GM18507 (cell line): Measurements from ENCODE around the gene PPM1J.
A peak's percentile ranks its signal among the peaks of the same experiment; 100 is the strongest.

Source experiments
- DNase-seq: peaks from one replicate; pipeline ENCODE4 v3.0.0; 2011; ENCODE audit warnings: low read depth; ENCODE audit not compliant: insufficient read length; ENCODE audit errors: extremely low spot score
- FAIRE-seq: peaks from 2 replicates; lab custom pipeline; 2011; peaks lifted over from hg19 to GRCh38; lab: Jason Lieb, UNC

The PPM1J gene

GRCh38 chr1:112707221-112708001, 7.7 kb downstream of the PPM1J start:
- FAIRE-seq, result peak; percentile 44
- DNase-seq, result peak; percentile 70

GRCh38 chr1:112706505-112707220, 8.5 kb downstream of the PPM1J start, which contains the start of gene RHOC:
RHOC (minus strand) TSS chr1:112707127; CDS start chr1:112703799, 3,328 bp downstream.
- DNase-seq (peak; percentile 67), FAIRE-seq (no peak)

DNA sequence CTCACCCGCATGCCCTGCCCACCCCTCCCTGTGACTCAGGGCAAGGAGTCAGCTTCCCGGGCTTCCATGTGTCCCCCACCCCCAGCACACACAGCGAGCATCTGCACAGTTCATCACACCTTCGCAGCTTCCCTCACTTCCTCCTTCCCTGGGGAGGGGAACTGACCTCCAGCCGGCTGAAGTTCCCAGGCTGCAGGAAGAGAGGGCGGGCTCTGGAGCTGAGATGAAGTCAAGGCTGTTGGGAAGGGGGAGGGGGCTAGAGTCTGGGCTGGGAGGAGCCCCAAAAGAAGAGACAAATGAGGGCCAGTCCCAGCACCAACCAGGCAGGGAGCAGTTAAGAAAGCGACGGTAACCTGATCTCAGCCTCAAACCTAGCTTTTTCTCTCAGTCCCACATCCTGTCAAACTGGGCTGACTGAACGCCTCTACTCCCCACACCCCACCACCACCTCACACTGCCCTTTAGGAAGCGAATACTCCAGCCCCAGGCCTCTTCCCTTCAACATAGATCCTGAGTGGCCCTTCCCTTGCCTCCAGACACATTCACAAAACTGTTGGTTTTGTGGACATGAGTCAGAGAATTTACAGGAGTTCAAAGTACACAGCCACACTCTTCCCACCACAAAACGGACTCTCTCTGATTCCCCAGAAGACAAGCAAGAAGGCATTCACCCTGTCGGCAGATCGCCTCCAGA, 10.1 kb downstream of the PPM1J start:
- peak; percentile 71 for DNase-seq
- peak; percentile 89 for FAIRE-seq

DNA sequence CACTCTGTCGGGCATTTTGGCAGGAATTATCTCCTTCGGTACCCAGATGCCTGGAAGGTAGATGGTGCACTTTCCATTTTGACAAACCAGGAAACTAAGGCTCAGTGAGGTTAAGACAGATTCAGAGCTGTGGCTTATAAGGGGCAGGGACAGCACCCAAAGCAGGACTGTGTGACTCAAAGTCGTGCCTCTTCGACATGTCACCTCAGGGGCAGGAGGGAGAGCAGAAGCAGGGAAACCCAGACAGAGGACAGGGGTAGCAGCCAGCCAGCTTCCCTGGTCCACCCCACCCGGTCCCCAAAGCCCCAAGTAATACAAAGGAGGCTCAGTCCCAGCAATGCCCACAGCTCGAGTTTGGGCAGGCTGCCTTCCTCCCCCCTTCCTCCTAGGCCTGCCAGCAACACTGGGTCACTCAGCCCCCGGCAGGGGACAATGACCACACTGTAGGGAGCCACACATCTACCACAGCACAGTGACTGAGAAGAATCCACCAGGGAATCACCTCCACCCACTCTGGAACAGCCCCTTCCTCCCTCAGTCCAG, 10.7 kb downstream of the PPM1J start:
- no peak for DNase-seq
- FAIRE-seq, result no peak

GRCh38 chr1:112703706-112704105, 11.4 kb downstream of the PPM1J start:
- DNase-seq (no peak), FAIRE-seq (no peak)

GRCh38 chr1:112702420-112703261, 12.5 kb downstream of the PPM1J start:
- DNase-seq (no peak), FAIRE-seq (no peak)

DNA sequence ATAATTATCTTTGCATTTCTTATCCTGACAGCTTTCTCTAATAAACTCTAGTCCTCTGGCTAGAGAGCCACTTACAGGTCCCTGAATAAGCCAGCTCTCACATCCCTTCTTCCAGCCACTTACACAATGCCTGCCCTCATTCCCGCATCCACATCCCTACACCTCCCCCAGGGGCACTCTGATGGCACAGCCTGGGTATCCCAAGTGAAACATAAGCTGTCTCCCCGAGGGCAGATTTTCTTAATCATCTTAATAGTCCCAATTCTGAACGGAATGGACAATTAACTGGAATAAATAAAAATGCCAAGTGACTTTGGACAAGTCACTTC, 13.1 kb downstream of the PPM1J start:
- DNase-seq (no peak), FAIRE-seq (no peak)

DNA sequence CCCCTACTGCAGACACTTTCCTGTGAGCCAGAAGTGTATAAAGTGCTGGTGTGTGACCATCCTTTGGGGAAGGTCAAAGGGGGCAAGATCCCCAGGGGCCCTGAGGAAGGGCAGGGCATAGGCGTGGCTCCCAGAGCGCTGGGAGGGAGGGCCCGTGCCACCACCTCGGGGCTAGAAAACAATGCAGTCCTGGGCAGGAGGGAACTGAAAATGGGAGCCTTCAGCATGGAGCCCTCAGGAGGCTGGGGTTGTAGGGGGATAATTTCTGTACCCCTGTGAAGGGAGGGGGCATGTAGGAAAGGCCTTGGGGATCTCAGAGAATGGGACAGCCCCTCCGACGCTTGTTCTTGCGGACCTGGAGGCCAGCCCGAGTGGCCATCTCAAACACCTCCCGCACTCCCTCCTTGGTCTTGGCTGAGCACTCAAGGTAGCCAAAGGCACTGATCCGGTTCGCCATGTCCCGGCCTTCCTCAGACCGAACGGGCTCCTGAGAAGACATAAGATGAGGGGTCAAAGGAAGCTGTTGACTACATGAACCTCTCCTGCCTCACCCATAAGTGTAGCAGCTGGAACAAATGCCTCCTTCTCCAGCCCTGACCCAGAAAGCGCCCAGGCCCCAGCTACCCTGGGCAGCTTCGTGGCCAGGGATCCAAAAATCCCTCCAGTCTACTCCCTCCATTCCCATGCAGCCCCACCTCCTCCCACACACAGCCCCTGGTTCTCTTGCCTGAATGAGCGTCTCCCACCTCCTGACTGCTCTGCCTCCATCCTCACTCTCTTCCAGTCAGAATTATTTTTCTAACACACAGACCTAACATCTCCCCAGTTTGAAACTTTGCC, 13.7 kb downstream of the PPM1J start:
- no peak for DNase-seq
- FAIRE-seq, result no peak

GRCh38 chr1:112700290-112701226, 14.6 kb downstream of the PPM1J start:
- peak; percentile 42 for DNase-seq
- FAIRE-seq, result peak; percentile 54

DNA sequence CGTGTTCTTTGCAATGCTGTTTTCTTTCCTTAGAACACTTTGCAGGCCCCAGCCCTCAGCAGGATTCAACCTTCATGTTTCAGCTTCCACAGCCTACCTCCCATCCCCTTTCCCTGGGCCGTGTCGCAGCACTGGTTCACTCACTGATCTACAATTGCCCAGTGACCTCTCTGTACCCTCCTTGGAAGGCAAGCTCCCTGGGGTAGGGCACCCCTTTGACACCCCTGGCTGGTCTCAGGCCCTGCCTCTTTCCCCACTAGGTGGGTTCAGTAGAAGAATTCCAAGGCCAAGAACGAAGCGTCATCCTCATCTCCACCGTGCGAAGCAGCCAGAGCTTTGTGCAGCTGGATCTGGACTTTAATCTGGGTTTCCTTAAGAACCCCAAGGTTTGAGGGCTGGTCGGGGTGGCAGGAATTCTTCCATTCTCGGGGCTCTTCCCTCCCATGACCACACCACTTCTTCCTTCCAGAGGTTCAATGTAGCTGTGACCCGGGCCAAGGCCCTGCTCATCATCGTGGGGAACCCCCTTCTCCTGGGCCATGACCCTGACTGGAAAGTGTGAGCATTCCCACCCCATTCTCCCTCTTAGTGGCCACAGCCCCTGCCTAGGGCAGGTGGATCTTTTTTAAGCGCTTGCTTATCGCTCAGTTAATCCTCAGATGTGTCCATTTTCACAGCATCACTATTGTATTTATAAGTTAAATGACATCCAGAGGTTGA, 15.5 kb downstream of the PPM1J start:
- DNase-seq (no peak), FAIRE-seq (no peak)

DNA sequence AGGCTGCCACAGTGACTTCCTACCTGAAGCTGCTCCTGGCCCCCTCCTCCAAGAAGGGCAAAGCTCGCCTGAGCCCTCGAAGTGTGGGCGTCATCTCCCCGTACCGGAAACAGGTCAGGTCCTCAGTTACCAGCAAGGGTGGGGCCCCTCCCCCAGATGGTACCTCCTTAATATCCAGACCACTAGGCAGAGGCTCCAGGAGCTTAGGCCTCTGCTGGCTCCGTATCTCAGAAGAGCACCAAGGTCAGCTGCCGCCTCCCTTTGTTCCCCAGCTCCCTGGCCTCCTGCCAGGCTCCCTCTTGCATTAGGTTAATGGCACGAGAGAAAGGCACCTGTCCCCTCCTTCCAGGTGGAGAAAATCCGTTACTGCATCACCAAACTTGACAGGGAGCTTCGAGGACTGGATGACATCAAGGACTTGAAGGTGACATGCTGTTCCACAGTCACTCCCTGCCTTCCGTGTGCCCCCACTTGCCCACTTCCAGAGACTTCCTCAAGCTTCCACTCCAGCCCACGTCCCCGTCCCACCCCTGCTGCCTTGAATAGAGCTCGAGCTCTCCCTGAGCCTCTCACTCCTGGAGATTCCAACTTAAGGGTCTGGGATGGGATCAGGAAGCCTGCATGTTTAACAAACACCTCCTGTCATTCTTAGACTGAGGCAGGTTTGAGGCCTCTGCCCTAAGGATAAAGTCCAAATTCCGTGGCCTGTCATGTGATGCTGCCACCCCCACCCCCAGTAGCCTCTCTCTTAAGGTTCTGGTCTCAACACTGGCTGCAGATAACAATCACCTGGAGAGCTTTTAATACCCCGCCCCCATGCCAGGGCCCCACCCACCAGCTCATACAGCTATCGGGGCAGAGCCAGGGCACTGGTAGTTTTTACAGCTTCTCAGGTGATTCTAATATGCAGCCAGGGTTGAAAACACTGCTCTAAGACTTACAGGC, 16.5 kb downstream of the PPM1J start:
- DNase-seq (no peak), FAIRE-seq (no peak)

DNA sequence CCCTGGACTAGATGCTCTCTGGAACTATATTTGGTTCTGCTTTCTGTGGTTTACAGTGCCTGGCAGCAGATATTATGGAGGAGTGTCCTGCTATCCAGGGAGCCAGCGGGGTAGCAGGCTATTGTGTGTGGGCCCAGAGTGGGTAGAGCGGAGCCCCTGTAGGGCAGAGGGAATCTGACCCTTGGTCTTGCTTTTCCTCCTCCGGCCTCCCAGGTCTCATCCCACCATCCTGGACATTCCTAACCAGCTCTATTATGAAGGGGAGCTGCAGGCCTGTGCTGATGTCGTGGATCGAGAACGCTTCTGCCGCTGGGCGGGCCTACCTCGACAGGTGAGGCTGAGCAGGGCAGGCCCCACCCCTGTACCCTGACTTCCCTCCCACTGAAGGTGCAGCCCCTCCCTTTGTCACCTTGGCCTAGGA, 17.3 kb downstream of the PPM1J start:
- DNase-seq (no peak), FAIRE-seq (no peak)

DNA sequence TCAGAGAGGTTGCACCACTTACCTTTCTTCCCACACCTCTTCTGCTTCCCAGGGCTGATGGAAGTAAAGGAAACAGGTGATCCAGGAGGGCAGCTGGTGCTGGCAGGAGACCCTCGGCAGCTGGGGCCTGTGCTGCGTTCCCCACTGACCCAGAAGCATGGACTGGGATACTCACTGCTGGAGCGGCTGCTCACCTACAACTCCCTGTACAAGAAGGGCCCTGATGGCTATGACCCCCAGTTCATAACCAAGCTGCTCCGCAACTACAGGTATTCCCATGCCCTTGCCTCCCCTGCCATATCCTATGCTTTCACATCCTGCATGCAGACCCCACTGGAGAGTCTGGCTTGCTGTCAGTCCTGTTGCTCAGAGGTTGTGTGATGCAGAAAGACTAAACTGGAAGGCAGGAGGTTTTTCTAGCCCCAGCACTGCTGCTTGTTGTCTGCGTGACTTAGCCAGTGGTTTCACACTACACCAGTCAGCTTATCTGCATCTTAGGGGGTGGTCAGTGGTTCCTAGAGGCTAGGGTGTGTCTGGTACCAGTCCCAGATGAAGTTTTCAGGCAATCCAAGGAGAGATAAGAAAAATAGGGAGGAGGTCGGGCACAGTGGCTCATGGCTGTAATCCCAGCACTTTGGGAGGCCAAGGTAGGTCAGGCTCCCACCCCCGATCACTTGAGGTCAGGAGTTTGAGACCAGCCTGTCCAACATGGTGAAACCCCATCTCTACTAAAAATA, 18.4 kb downstream of the PPM1J start:
- FAIRE-seq (no peak), DNase-seq (no peak)

- no peak for DNase-seq
- no peak for FAIRE-seq
Measured at GRCh38 chr1:112695276-112695675, 19.9 kb downstream of the PPM1J start.

DNA sequence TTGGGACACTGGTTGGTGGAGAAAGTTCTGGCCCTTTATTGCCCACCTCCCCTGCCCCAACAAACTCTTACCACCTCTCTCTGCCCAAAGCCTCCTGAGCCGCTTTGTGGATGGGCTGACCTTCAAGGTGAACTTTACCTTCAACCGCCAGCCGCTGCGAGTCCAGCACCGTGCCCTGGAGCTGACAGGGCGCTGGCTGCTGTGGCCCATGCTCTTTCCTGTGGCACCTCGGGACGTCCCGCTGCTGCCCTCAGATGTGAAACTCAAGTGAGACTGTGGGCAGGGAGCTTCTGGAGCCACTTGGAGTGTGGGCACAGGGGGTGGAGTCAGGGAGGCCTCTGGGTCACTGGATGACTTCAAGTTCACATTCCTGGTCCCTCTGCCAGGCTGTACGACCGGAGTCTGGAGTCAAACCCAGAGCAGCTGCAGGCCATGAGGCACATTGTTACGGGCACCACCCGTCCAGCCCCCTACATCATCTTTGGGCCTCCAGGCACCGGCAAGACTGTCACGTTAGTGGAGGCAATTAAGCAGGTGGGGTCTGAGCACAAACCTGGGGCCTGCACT, 20.7 kb downstream of the PPM1J start:
- DNase-seq, result no peak
- FAIRE-seq, result no peak
